HG02763 (cell line): ENCODE results near the gene HEPH.
"Not testable (repeated sequence)": the region's sequence is repeated elsewhere in the genome, so short reads cannot be mapped to it uniquely, and the experiment has no call there.

Experiments
- ATAC-seq: cut with Tn5 transposase; IDR thresholded peaks from one replicate; pipeline ENCODE4 v1.9.1; 2021; ENCODE audit warnings: mild to moderate bottlenecking, moderate library complexity; ENCODE audit not compliant: unreplicated experiment

Gene HEPH

DNA sequence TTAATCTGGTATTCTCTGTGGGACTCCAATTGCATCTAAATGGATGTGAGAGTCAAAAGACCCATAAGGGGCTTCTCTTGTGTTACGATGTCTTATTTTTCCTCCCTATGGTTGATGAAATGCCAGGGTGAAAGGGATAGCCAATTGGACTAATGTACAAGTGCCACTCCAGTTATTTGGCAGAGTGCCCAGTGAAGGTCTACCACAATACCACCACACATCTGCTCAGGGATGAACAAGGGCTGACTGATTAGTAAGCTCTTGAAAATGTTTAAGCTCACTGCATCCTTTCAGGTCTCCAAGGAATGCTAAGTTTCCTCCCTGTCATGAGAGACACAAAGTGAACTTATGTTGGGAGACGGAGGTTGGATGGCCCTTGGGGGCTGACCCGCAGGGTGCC, 57.8 kb downstream of the HEPH start:
- no peak for ATAC-seq

- no peak for ATAC-seq
These were observed 68.2 kb downstream of the HEPH start for GRCh38 chrX:66232296-66232695.

GRCh38 chrX:66233209-66233608, 69.2 kb downstream of the HEPH start:
- ATAC-seq = no peak

- not testable (repeated sequence) for ATAC-seq
These were observed 69.9 kb downstream of the HEPH start for GRCh38 chrX:66233904-66234303.

DNA sequence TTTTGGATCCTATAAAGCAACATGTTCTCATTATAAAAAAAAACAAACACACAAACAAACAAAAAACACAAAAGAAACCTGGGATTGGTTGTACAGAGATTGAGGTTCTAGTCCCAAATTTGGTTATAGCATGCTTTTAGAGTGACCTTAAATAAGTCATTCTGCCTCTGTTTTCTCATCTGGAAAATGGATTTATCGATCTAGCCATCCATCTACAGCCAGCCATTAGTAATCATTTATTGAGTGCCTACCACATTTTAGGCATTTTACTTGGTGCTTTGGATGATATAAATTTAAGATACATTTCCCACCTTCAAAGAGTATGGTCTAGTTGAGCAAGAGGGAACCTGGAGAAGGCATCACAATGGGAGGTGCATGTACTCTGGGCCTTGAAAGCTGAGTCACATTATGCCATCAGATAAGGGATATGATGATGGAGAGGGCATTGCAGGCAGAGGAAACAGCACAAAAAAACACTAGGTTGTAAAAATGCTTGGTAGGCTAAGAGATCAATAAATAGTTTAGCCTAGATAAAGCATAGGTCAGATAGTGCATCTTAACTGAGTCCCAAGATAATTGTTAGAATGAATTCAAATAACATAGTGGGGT, 91.4 kb downstream of the HEPH start:
- ATAC-seq = no peak

GRCh38 chrX:66262807-66263206, 98.8 kb downstream of the HEPH start:
- no peak for ATAC-seq
